HG02870 (cell line): ENCODE measurements around the gene NLK.
"Not testable (repeated sequence)": the region's sequence is repeated elsewhere in the genome, so short reads cannot be mapped to it uniquely, and the experiment has no call there.

Experiments used
- ATAC-seq: cut with Tn5 transposase; IDR thresholded peaks from one replicate; pipeline ENCODE4 v1.9.1; 2021; ENCODE audit warnings: mild to moderate bottlenecking, moderate library complexity; ENCODE audit not compliant: unreplicated experiment

The NLK gene

DNA sequence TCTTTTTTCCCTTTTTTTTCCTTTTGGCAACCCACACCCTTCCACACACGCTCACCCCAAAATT lies at the start of gene NLK:
Gene NLK, plus strand, starts transcription at position 21 of the 64 bp plus-strand sequence. CDS start 197 bp downstream, outside the sequence.
- no peak for ATAC-seq

DNA sequence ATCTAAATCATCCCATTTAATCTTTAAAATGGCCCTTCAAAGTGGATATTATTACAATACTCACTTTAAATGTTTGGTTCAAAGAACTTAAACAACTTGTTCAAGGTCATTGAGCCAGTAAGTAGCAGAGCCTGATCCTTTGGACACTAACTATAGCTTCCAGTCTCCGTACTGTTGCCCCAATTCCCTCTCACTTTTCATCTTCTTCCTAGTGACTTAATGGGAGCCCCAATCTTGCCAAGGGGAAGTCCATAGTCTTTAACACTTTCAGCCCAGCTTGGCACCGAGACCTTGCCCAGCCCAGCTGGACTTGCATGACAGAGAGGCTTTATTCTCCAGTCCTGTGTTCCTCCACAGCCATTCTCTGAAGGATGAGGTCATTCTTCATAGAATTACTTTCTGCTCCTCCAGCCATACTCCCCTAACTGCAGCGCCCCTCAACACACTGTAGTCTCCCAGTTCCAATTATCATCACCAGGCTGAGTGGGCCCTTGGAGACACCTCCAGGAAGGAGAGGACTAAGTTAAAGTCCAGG lies 49.2 kb upstream of the NLK start:
- ATAC-seq: no peak

DNA sequence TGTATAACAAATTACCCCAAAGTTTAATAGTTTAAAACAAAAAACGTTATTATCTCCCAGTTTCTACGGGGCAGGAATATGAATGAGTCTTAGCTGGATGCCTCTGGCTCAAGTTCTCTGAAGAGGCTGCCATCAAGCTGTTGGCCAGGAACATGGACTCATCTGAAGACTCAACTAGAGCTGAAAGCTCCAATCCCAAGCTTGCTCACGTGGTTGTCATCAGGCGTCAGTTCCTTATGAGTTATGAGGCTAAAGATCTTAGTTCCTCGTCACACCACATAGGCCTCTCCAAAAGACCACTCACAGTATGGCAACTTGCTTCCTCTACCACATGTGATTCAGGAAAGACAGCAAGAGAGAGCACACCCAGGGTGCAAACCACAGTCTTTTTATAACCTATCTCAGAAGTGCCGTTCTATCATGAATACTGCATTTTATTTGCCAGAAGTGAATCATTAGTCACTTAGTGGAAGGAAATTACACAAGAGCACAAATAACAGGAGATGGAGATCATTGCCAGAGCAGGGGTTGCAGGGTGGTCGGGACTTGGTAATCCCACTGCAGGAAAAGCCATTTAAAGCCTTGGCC lies 48.7 kb upstream of the NLK start:
- ATAC-seq: no peak

DNA sequence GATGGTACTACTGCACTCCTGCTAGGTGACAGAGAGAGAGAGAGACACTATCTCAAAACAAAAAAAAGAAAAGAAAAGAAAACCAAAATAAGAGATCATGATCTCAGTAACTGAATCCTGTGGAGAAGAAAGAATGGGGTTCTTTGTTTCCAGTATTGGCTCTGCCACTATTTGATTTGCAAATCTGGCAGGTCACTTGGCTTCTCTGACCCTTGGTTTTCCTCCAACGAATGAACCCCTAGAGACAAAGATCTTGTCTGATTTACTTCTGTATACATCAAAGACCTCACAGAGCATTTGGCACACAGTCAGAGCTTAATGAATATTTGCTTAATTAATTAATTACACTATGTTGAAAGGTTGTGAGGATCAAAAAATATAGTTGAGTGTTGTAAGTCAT lies 47.9 kb upstream of the NLK start:
- ATAC-seq: no peak

DNA sequence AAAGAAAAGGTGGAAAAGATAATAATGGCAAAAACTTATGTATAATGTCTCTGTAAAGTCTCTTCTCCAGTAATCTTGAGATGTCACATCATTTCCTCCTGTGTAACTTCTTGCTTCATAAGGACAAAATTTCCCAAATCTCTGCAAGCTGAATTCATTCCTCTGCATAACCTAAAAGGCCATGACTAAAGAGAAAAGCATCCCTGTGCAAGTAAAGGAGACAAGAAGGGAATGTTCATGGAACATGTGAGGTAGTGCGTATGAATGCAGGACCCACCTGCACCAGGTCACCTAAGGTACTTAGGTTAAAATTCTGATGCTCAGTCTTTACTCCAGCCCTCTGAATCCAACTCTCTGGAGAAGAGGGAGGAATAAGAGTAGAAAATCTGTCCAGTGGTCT lies 46.9 kb upstream of the NLK start:
- no peak for ATAC-seq

DNA sequence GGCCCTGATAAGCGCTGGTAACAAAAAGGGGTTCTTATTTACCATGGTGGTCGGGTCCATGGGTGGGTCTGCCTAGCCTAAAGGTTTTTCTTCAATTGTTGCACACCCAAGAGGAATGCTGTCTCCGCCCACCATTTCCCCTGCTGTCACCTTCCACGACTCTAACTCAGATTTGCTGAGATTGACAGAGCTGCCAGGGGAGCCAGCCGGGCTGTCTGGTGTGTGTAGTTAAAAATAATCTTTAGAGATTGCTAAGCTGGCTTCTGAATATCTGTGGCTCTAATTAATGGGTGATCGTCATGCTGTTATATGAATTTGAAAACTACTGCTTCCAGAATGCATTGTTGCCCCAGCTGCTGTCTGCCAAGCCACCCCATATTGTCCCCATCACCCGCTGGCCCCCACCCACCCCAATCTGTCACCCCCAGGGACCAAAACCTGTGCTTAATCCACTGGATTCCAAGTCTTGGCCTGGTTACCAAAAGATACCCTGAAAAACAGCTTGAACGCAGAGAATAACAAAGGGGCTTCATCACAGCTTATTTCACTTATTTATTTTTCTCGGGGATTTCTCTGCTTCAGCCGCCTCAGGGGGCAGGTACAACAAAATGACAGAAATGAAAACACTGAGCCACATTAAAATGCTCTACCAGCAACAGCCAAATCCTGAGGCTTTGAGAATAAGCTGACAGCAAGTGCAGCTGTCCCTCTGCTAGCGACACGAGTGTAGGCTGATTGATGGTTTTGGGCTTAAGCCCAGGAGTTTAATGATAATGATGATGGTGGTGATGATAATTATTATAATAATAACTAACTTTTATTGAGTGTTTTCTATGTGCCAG lies 46.1 kb upstream of the NLK start:
- ATAC-seq: no peak

DNA sequence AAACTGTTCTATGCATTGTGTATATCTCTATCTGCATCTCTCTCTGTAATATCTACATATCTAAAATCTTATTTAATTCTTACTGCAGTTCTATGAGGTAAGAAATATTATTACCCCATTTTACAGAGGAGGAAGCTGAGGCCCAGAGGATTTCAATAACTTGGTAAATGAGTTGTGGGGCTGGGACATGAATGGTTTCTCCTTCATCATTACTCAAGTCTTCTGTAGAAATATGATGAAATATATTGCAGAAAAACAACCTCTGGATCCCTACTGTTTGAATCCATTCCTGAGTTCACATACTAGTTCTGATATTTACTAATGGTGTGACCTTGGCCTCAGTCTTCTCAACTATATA lies 45.5 kb upstream of the NLK start:
- no peak for ATAC-seq

DNA sequence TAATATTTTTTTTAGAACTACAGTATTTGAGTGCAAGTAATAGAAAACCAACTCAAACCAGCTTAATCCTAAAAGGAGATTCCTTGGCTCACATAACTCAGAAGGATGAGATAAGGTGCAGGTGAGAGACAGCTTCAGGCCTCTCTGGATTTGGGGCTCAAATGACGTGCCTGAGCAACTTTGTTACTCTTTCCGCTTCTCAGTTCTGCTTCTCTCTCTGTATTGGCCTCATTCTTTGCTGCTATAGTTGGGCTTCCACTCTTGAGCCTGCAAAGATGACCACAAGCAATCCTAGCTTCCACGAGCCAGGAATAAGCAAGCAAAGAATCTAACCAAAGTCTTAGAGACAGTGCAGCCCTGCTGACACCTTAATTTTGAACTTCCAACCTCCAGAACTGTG lies 45.0 kb upstream of the NLK start:
- no peak for ATAC-seq

DNA sequence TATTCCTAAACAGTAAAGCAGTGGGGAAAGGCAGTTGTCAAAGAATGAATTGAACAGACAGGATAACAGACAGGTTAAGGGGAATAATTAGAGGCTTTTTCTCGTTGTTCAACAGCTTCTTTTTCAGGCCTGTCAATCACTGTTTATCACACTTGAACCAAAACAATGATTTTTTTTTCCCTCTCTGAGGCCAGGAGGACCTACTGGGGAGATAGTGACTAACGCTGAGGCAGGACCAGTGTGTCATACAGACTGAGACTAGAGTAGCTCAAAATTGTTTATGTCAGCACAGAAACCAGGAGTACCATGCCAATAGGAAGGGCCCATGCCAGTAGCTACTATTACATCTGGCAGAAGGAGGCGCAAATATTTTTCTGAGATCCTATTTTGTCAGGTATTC lies 41.3 kb upstream of the NLK start:
- no peak for ATAC-seq

DNA sequence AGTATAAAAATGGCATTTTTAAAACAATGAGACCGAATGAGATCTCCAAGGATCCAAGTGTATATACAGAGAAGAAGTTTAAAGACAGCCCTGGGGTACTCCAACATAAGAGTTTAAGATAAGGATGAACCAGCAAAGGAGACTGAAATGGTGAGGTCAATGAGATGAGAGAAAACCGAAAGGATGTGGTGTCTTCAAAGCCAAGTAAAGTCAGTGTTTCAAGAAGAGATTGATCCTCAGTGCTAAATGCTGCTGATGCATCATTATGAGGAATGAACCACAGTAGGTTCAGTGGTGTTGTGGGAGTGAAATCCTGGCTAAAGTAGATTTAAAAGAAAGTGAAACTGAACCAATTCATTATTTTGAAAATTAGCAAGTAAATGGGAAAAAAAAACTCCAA lies 38.1 kb upstream of the NLK start:
- ATAC-seq: no peak

DNA sequence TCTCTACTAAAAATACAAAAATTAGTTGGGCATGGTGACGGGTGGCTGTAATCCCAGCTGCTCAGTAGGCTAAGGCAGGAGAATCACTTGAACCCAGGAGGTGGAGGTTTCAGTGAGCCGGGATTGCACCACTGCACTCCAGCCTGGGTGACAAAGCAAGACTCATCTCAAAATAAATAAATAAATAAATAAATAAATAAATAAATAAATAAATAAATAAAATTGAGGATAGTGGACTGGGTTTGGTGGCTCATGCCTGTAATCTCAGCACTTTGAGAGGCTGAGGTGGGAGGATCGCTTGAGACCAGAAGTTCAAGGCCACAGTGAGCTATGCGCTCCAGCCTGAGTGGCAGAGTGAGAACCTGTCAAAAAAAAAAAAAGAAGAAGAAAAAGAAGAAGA lies 34.6 kb upstream of the NLK start:
- not testable (repeated sequence) for ATAC-seq

DNA sequence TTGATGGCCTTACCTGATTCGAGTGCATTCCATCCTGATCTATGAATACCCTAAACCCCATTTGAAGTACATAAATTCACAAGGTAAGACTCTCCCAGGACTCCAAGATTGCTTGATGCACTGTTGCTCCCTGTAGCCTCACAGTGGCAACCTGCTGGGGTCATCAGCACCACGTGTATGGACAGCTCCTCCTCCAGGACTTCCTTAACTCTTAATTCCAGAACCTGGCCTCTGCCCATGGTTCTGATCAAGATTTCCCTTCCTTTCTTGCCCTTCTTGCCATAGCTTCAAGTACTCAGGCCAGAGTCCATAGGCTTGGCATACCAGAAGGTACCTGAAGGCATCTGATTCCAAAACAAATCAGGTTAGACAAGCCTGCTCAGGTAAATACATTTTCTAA lies 34.0 kb upstream of the NLK start:
- no peak for ATAC-seq

DNA sequence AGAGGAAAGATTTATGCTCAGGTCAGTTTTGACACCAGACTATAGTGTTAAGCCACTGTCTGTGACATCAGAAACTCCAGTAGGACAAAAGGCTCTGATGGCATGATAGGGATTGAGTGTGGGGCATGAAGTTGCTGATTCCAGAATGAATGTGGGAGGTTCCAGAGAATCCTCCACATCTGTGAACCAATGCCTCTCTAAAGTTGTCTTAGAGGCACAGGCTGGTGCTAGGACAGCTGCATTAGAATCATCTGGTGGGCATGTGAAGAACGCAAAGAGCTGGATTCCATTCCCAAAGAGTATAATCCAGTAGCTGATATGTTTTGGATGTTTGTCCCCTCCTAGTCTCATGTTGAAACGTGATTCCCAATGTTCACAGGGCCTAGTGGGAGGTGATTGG lies 32.1 kb upstream of the NLK start:
- no peak for ATAC-seq

DNA sequence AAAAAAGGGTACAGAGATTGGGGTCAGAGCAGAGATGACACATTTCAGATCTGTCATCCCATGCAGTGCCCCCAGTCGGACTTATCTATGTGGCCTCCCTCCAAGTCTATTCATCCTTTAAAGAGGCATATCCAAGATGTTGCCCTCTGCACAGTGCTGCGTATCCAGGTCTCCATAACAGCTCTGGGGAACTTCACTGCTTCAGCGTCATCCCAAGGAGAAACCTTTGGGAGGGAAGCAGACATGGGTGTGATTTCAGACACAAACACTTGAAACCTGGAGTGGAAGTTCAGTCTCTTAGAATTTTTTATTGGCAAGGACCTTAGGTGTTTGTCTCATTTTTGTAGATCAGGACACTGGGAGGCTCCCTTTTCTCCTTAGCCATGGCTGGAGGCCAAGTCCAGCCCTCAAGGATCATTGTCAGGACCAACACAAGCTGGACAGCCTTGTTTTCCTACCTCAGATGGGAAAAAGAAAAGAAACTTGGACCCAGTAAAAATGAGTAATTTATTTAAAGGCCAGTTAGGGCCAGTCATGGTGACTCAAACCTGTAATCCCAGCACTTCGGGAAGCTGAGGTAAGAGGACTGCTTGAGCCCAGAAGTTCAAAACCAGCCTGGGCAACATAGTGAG lies 23.9 kb upstream of the NLK start:
- ATAC-seq: no peak

DNA sequence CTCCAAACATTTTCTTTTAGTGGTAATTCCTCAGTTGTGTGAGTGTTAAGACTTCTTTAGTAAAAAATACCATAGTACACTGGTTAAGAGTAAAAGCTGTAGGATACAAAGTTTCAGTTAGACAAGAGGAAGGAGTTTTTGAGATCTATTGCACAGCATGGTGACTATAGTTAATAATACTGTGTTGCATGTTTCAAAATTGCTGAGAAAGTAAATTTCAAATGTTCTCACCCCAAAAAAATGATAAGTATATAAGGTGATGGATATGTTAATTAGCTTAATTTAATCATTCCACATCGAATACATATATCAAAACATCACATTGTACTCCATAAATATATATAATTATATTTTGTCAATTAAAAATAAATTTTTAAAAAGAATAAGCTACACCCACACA lies 22.0 kb upstream of the NLK start:
- no peak for ATAC-seq

DNA sequence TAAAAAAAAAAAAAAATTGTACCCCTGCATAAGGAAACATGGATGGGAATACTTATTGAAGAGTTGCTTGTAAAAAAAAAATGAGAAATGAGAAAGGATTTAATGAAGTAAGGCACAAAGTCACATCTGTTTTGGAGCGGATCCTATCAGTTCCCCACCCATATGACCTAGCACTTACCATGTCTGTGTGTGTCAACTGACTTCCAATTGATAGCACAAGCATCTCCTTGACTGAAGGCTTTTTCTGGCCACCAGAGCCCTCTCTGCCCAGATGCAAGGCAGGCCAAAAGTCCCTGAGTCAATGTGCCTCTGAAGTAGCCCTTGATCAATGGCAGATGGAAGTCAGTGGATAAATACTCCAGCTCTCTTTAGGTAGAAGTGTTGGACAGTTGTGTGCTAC lies 13.4 kb upstream of the NLK start:
- ATAC-seq: no peak

DNA sequence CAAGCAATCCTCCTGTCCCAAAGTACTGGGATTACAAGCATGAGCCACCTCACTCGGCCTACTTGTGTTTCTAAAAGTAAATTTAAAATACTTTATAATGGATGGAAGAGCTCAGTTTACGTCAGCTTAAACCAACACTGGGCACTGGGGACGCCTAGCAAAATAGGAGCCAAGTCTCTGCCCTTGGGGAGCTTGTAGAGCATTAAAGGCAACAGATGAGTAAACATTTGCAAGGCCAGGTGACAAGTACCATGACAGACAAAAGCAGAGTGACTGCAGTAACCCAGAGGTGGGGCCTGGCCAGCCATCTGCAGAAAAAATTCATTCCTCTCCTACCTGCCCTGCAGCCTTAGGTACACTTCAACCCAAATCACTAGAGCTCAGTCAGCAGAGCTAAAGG lies 12.1 kb upstream of the NLK start:
- no peak for ATAC-seq

DNA sequence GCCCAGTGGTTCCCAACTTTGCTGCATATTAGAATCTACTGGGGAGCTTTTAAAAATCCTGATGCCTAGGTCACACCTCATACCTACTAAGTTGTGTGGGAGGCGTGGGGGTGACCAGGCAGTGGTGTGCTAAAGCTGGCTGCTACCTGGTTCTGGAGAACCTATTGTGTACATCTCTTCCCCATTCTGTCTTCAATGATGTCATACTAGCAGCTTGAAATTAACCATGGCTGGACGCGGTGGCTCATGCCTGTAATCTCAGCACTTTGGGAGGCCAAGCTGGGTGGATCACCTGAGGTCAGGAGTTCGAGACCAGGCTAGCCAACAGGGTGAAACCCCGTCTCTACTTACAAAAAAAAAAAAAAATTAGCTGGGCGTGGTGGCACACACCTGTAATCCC lies 11.3 kb upstream of the NLK start:
- no peak for ATAC-seq

DNA sequence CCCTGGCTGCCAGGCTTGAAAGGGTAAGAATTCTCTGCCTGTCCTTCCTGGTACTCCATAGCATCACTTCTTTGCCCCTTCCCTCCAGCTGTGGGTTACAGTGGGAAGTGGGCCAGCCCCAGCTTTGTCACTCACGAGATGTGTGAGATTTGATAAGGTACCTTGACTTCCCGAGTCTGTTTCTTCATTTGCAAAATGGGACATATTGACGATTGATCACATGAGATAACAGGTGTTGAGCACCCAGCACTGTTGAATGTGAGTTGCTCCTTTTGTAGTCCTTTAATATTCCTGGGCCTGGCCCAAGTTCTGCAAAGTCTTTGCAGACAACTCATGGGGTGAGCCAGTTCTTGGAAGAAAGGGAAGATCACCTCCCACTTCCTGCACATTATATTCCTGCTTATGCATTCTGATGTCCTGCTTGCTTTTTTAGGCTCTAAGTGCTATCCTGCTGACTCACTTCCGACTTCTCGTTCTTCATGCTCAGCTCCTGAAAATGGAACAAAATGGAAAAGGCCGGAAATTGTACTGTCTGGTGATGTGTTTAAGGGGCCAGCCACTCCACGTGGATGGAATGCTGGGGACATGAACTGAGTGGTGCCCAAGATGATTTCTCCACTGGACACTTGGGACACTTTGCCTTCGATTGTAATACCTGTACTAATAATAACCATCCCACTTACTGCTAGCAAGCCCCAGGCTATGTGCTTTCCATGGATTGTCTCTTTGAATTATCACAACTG lies 8.3 kb upstream of the NLK start:
- no peak for ATAC-seq

DNA sequence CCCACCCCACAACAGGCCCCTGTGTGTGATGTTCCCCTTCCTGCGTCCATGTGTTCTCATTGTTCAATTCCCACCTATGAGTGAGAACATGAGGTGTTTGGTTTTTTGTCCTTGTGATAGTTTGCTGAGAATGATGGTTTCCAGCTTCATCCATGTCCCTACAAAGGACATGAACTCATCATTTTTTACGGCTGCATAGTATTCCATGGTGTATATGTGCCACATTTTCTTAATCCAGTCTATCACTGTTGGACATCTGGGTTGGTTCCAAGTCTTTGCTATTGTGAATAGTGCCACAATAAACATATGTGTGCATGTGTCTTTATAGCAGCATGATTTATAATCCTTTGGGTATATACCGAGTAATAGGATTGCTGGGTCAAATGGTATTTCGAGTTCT lies 7.0 kb upstream of the NLK start:
- not testable (repeated sequence) for ATAC-seq

DNA sequence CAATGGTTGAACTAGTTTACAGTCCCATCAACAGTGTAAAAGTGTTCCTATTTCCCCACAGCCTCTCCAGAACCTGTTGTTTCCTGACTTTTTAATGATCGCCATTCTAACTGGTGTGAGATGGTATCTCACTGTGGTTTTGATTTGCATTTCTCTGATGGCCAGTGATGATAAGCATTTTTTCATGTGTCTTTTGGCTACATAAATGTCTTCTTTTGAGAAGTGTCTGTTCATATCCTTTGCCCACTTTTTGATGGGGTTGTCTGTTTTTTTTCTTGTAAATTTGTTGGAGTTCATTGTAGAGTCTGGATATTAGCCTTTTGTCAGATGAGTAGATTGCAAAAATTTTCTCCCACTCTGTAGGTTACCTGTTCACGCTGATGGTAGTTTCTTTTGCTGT lies 6.6 kb upstream of the NLK start:
- ATAC-seq: not testable (repeated sequence)

DNA sequence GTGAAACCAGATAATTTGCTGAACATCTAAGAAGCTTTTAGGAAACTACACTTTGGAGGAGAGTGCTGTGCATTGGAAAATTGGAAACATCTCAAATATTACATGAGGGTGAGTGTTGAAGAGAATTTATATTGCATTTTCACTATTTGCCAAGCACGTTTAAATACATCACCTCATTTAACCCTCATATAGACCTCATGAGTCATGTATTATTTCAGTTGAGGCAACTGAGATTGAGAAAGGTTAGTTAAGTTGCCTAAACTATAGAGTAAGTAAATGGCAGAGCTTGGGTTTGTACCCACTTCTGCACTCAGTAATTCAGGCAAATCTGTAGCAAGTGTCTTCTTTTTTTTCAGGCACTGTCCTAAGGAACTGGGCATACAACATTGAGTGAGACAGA lies 3.7 kb upstream of the NLK start:
- no peak for ATAC-seq
